GM19043 (cell line): Measurements from ENCODE around the gene PRICKLE2.

Experiments used
- ATAC-seq: cut with Tn5 transposase; IDR thresholded peaks from one replicate; pipeline ENCODE4 v1.9.1; 2021; ENCODE audit warnings: low read depth; ENCODE audit not compliant: unreplicated experiment

The PRICKLE2 gene

DNA sequence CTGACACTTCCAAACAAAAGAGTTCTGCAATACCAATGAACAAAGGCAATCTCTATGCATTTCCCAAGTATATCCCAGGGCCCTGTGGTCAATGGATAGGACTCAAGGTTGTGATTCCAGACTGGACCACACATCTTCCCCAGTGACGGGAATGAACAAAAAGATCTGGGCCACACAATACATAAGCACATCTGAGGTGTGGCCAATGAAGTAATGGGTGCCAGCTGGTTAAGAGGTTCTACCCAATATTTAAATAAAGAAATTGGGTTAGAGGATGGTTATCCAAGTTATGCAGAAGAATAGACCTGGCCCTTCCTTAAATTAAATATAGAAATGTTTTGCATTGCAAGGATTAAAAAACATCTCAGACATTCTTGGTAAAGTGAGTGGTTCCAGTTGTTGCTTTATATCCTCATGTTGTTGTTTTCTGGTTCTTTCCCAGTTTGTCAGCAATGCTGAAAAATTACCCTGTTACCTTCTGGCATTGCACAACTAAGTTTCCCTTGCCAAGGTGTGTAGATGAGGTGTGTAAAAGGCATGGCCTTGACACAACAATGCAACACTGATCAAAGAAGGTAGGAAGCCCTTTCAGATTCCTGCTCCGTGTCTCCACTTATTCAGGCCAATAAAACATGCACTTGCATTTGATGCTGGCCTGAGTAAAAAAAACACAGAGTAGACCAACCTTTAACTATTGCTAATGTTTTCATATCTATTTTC, 86.5 kb downstream of the PRICKLE2 start:
- no peak for ATAC-seq

DNA sequence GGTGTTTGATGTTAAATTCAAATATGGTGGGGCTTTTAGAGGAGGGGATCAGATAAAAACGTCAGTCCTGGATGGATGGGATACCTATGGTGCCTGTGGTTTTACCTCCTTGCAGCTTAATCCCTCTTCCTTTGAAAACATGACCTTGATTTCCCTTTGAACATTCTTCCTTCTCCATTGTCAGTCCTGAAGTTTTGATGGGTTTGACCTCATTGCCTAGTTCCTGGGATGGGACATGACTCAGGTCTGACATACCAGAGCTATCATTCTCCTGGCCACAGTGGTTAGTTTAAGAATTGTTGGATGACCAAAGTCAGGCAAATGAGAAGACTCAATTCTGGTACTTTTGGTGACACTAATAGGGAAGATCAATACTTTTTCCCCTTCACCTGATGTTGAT, 87.2 kb downstream of the PRICKLE2 start:
- ATAC-seq: no peak

DNA sequence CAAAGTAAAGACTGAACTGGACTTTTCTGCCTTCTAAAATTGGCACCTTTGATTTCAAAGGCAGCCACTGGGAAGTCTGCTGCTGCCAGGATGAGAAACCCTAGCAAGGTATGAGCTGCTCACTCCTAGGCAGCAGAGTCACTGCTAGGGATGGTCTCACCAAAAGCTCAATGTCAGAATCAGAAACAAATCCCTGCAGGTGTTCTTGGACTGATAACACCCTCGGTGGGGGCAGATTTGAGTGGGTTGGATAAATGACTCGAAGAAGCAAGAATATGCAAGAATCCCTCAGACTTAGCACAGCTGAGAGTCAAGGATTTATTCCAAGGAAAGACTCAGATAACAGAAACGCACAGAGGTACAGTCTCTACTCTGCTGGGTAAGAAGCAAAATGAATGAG, 90.4 kb downstream of the PRICKLE2 start:
- ATAC-seq: no peak

DNA sequence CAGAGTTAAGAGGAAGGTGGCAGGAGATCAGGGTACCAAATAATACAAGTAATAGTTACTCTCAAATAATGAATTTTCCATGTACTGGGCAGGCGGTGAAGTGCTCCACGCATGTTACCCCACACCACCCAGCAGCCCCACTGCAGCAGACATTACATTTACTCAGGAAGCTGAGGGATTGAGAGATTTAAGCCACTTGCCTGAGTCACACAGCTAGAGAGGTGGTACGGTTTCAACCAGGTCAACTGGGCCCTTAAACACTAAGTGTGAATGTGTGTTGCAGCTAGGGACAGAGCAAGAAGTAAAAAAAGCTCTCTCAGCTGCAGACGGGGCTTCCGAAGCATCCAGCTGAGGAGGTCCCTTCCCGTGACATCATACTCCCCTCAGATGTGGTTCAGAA, 91.3 kb downstream of the PRICKLE2 start:
- ATAC-seq: no peak

DNA sequence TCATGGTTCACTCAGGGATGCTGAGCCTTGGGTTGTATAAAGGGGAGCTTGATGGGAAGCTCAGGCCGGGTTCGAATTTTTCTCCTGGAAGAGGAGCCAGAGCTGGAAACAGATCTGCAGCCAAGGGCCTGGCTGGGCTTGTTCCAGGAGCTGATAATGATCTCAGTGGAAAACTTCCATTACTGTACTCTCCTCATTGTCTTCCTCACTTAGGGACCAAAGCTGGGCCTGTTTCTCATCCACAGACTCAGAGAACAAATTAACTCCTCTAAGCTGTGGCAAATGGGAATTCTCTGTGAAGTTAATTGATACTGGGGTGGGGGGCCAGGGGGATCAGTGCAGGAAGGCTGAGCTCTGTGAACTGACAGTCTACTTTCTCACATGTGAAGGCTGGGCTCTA, 92.0 kb downstream of the PRICKLE2 start:
- ATAC-seq: no peak

DNA sequence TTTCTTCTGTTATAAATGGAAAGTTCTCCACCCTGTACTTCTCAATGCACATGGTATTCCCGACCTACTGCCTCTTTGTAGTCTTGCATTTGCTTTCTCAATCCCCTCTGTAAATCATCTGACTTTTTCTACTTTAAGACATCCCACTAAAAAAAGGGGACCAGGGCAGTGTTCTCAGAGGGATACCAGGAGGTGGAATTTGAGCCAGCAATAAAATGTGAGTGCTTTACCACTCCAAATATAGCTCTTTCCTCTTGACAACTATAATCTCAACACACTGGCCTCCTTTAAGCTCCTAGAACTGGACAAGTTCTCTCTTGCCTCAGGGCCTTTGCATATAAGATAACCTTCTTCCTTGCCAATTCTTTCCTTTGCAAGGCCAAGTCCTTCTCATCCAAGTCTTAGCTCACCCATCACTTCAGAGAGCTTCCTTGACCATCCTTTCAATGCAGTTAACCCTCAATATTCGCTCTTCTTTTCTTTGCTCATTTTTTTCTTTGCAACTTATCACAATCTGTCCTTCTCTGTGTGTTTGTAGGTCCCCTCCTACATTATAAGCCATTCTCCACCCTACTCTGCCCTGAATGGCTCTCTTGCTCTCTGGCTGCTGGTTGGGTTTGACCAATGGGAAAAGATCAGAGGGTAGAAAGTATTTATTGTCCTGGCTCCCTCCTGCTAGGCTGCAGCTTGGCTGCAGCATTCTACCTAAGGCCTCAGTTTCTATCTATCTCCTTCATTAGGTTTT, 93.4 kb downstream of the PRICKLE2 start:
- ATAC-seq: no peak

DNA sequence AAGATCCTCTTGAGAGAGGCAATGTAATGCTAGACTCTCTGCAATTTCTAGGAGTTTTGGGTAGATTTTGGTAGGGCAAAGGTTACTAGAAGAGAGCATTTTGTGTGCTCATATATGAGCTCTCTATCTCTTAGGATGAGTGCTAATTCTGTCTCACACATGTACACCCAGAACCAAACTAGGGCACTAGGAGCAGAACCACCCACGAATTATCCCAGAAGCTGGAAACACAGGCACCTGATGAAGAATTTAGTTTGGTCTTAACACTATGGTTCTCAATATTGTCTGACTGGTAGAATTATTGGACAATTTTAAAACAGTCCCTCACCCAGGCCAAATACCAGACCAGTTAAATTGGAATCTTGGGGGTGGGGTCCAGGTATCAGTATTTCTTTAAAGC, 94.8 kb downstream of the PRICKLE2 start:
- ATAC-seq: no peak

DNA sequence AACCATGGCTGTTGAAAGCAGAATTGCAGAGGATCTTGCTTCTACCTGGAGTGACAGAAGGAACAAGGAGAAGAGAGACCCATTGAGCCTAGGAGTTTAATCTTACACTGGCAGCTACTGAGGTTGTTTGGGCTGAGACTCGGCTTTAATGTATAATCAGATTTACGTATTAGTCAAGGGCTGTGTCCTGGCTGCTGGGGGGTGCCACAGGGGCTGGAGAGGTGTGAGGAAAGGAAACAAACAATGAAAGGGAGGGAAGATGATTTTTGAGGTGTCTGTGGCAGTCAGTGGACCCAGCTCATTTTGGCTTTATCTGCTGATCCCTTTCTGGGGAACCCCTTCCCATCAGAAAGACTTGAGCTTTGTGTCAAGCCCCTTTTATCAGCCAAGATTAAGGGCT, 95.7 kb downstream of the PRICKLE2 start:
- no peak for ATAC-seq

DNA sequence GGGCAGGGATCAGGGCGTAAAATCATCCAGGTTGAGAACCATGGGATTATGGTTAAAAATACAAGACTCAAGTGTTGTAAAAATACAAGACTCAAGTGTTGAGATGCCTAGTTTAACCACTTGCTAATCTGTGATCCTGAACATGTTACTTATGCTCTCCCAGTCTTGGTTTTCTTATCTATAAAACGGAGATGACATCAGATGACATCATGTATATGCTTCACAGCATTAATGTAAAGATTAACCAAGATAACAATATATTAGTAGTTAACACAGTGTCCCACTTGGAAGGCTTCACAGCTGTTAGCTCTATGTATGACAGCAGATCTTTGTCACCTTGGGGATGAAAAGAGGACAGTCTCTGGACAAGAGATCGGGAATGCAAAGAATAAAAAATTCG, 96.2 kb downstream of the PRICKLE2 start:
- ATAC-seq: no peak

DNA sequence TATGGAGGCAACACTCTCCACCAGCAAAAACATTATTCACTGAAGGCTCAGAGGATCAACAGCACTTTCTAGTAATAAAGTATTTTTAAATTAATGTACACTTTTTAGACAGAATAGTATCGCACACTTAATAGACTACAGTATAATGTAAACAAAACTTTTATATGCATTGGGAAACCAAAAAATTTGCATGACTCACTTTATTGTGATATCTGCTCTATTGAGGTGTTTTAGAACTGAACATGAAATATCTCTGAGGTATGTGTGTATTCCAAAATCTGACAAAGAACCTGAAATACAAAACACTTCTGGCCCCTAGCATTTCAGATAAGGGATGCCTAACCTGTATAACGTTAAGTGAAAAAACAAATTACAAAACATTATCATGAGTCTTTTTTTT, 99.7 kb downstream of the PRICKLE2 start:
- ATAC-seq: no peak

DNA sequence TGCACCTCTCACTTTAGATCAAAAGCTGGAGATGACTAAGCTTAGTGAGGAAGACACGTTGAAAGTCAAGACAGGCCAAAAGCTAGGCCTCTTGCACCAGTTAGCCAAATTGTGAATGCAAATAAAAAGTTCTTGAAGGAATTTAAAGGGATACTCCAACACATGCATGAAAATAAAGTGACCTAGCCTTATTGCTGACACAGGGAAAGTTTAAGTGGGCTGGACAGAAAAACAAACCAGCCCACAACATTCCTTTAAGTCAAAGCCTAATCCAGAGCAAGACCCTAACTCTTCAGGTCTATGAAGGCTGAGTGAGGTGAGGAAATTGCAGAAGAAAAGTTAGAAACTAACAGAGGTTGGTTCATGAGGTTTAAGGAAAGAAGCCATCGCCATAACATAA, 101.3 kb downstream of the PRICKLE2 start:
- no peak for ATAC-seq

DNA sequence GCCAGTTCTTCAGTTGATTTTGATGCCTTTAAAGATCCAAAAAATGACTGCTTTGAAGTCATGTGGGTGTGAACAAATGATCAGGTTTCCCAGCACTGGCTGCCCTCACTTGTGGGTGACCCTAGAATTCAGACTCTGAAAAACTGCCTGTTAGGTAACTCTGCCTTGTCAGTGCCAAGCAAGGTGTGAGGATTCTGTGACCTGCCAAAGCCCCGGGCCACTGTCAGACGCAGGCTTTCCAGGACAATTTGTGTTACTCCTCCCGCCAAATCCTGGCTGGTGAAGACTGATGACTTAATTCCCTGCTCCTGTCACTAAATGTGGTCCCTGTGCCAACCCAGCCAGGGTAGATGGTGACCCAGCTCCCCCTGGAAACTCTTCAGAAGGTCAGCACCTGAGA, 102.8 kb downstream of the PRICKLE2 start:
- no peak for ATAC-seq

DNA sequence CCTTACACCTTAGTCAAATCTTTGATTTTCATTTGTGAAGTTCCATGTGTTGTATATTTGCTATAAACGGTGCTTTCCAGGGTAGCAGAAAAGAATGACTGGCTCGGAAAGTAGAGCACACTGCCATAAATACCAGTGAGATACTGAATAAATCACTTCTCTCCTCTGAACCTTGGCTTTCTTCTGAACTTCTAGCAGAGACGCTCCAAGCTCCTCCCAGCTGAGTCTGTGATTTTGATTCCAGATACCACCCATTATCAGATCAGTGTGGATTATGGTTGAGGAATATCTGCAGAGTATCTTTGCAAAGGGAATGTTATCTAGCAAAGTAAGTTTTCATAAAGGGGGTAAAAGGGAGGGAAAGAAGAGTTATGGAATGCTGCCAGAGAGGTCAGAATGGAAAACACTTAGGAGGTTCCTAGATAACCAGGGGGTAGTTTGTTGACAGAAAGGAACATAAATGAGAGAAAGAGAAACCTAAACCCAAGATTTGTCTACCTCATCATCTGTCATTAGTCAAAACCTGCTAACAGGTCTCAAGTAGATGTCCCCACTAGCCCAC, 103.4 kb downstream of the PRICKLE2 start:
- no peak for ATAC-seq

DNA sequence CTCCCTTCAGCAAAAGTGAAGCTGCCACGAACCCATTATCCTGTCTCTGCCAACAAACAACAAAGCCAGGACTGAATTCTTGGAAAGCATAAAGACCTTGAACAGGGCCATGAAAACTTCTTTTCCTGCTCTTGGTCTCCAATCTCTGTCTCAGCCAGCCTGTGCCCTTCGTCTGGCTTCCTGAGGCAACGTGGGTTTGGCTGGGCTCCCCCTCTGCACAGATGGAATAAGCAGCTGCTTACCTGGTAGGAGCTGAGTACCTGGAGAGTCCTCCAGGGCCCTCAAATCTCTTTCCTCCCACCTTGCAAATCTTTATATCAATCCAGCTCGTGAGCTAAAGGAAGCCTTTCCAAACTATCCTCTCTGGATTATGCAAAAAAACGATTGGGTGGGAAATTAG, 104.4 kb downstream of the PRICKLE2 start:
- no peak for ATAC-seq

DNA sequence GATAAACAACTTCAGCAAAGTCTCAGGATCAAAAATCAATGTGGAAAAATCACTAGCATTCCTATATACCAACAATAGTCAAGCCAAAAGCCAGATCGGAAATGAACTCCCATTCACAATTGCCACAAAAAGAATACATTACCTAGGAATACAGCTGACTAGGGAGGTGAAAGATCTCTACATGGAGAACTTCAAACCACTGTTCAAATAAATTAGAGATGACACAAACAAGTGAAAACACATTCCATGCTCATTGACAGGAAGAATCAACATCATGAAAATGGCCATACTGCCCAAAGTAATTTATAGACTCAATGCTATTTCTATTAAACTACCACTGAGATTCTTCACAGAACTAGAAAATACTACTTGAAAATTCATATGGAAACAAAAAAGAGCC, 107.8 kb downstream of the PRICKLE2 start:
- no peak for ATAC-seq

DNA sequence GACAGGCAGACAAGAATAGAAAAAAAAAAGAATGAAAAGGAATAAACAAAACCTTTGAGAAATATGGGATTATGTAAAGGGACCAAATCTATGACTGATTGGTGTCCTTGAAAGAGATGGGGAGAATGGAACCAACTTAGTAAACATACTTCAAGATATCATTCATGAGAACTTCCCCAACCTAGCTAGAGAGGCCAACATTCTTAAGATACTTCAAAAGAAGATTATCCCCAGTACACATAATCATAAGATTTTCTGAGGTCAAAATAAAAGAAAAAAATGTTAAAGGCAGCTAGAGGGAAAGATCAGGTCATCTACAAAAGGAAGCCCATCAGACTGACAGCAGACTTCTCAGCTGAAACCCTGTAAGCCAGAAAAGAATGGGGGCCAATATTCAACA, 110.6 kb downstream of the PRICKLE2 start:
- no peak for ATAC-seq

DNA sequence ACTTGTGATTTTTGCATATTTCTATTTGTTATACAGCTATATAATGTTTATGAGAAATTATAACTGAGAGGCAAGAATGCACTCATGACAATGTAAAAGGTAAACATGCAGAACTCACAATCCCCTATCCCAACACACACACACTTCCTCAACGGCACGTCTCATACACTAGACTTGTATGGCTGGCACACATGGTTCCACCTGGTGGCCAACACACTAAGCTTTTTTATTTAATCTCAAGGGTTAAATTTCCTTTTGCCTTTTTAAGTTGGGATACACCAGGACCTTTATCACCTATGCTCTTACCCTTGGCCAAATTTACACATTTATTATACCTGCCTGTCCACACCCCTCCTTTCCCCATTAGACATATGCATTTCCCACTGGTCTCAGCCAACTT, 113.4 kb downstream of the PRICKLE2 start:
- no peak for ATAC-seq

DNA sequence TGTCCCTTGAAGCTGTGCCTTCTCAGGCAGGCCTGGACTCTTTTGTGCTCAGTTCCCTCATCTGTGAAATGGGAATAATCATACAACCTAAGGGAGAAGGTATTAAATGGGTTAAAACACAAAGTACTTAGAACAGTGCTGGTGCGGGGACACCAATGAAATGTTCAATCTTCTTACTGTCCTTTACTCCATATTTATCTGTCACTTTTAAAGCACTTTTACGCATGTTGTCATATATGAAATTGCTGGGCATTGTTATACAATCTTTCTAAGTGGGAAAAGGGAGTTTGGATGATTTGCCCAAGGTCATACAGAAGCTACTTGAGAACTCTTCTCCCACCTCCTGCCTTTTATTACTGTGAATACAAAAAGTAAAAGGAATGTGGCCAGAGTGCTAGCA, 114.2 kb downstream of the PRICKLE2 start:
- ATAC-seq: no peak

DNA sequence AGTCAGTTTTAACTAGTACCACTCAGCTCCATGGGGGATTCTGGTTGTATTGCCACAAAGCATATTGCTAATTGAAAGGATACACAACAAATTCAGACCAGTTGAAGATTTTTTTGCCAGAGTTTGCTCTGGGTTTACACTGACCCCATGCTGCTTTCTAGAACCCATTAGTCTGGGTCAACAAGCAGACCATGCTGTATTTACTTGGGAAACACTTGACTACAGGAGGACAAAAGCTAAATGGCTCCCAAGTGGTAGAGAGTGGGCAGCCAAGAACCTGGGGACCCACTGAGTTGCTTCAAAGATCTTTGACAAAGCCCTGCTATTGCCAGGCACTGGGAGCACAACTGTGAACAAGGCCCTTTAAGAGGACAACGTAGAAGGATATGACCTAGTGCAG, 115.2 kb downstream of the PRICKLE2 start:
- ATAC-seq: no peak

DNA sequence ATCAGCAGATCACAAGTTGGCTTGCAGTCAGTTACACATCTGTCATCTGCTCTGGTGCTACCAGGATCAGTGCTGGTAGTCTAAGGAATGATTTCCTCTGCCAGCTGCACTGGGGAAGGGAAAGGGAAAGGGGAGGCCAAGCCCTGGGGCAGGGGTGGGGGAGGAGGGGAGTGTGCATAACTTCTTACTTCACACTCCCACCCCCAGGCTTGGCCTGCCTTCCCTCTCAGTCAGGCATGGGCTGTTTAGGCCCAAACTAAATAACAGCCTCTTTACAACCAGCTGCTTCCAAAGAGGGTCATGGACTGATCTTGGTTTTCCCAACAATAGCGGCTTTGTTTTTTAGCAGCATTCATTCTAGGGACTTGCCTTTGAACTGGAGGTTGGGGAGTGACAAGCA, 115.8 kb downstream of the PRICKLE2 start:
- no peak for ATAC-seq

DNA sequence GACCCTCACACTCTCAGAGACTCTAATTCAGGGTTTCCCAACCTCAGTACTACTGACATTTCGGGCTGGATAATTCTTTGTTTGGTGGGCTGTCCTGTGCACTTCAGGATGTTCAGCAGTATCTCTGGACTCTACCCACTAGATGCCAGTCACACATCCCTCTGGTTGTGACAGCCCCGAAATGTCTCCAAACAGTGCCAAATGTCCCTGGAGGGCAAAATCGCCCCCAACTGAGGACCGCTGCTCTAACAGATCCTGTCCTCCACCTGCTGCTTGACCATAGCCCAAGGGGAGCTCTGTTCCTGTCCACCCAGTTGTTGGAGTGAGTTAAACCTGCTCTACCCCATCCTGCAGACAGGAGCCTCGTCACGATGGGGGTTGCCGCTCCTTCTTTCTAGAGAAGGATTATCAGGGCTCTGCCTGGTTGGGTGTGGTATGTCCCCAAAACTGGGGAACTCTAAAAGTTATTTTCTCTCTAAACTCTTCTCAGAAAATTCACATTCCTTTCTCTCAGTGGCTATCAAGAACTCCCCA, 116.4 kb downstream of the PRICKLE2 start:
- ATAC-seq: no peak

DNA sequence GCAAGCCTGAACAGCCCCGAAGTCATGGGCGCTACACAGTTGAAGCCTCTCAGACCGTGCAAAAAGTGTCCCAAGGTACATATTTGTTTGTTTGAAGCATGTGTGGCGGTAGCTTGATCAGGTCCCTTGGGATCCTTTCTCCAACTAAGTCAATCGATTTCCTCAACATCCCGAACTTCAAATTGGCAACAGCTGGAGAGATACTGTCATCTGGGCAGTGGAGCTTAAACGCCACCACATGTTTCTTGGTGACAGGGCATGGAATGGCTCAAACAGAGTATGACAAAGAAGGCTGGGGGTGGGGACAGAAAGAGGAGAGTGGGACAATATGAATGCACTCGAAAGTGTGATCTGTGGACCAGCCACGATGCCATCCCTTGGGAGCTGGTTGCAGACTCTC, 117.0 kb downstream of the PRICKLE2 start:
- no peak for ATAC-seq
